Naive thymus-derived CD4-positive, alpha-beta T cell (primary cell): Measurements from ENCODE around the gene PSMC5. TPM values are rescaled to one million over a fixed set of nuclear protein-coding genes. Genes with fewer than 3 reads are reported as not detected.

Experiments used
- ATAC-seq: fragments of 150-1000 bp; cut with Tn5 transposase; 2 replicates; pipeline ENCODE4 v1.10.0; 2021; ENCODE audit warnings: mild to moderate bottlenecking, moderate library complexity
- CTCF ChIA-PET: fragments of 350-600 bp; sonication (Branson Sonifier 250); formaldehyde crosslinking; loops from one replicate; lab custom pipeline; 2021; ENCODE audit warnings: antibody characterized with exemption; lab: Charles Lee
- POLR2A ChIA-PET: fragments of 350-600 bp; sonication (Branson Sonifier 250); formaldehyde crosslinking; loops from one replicate; lab custom pipeline; 2021; ENCODE audit warnings: antibody characterized with exemption, inconsistent platforms; lab: Charles Lee
- DNase-seq, 9 donors: peaks; one replicate each; pipeline versions ENCODE4 v3.0.0 to v3.0.0-alpha.2; 2020 to 2022; ENCODE audit warnings: mixed read lengths in 1 of 9
- H3K27ac ChIP-seq: one replicate; pipeline ENCODE4 v1.7.0; 2013; ENCODE audit warnings: mild to moderate bottlenecking, low read depth, low read length, moderate library complexity
- H3K27me3 ChIP-seq, 2 donors: one replicate each; pipeline ENCODE4 v1.7.0; 2013; ENCODE audit warnings: low read length in 2 of 2, mild to moderate bottlenecking in 2 of 2, moderate library complexity in 2 of 2; ENCODE audit not compliant: control insufficient read depth in 2 of 2, insufficient read depth in 2 of 2
- H3K36me3 ChIP-seq, 3 experiments: 1 replicate in 2 of 3; 2 replicates in 1 of 3; pipeline ENCODE4 v1.7.0; 2013; ENCODE audit warnings: low read length in 3 of 3, mild to moderate bottlenecking in 3 of 3, moderate library complexity in 1 of 3; ENCODE audit not compliant: insufficient read depth in 3 of 3, control insufficient read depth in 2 of 3
- H3K4me1 ChIP-seq, 2 donors: one replicate each; pipeline ENCODE4 v1.7.0; 2013; ENCODE audit warnings: low read length in 2 of 2, mild to moderate bottlenecking in 2 of 2, moderate library complexity in 1 of 2; ENCODE audit not compliant: control insufficient read depth in 2 of 2, insufficient read depth in 2 of 2
- H3K4me3 ChIP-seq: 2 replicates; pipeline ENCODE4 v1.7.0; 2013; ENCODE audit warnings: mild to moderate bottlenecking, low read length
- H3K9me3 ChIP-seq, 3 experiments: 1 replicate in 2 of 3; 2 replicates in 1 of 3; pipeline ENCODE4 v1.7.0; 2013; ENCODE audit warnings: low read length in 3 of 3; ENCODE audit not compliant: control insufficient read depth in 2 of 3
- H3K27ac Mint-ChIP-seq, 9 donors: one replicate each; pipeline ENCODE4 v1.8.0; 2020 to 2022; ENCODE audit warnings: mixed read lengths in 9 of 9, mild to moderate bottlenecking in 8 of 9, moderate library complexity in 5 of 9, inconsistent platforms in 2 of 9
- H3K27me3 Mint-ChIP-seq, 5 donors: one replicate each; pipeline ENCODE4 v1.8.0; 2021 to 2022; ENCODE audit warnings: mixed read lengths in 5 of 5, mild to moderate bottlenecking in 1 of 5
- H3K36me3 Mint-ChIP-seq, 5 donors: one replicate each; pipeline ENCODE4 v1.8.0; 2020 to 2022; ENCODE audit warnings: mixed read lengths in 5 of 5, mild to moderate bottlenecking in 3 of 5, inconsistent platforms in 1 of 5
- H3K4me1 Mint-ChIP-seq, 7 donors: one replicate each; pipeline ENCODE4 v1.8.0; 2020 to 2022; ENCODE audit warnings: mixed read lengths in 7 of 7, mild to moderate bottlenecking in 3 of 7, inconsistent platforms in 1 of 7
- H3K4me3 Mint-ChIP-seq, 10 donors: one replicate each; pipeline ENCODE4 v1.8.0; 2020 to 2022; ENCODE audit warnings: mild to moderate bottlenecking in 10 of 10, mixed read lengths in 10 of 10, moderate library complexity in 6 of 10, inconsistent platforms in 2 of 10
- H3K9me3 Mint-ChIP-seq, 11 donors: one replicate each; pipeline ENCODE4 v1.8.0; 2020 to 2022; ENCODE audit warnings: mixed read lengths in 11 of 11, mild to moderate bottlenecking in 4 of 11, inconsistent platforms in 1 of 11, moderate library complexity in 1 of 11
- intact Hi-C, 2 donors: fragments of 100-400 bp; cut with micrococcal nuclease; formaldehyde crosslinking; loops; one replicate each; pipeline ENCODE4 v1.15.1; 2023
- polyA plus RNA-seq, 2 donors: library from polyadenylated mRNA; unstranded; fragments of 300-500 nt; fragmentation: Illumina TruSeq; gene quantifications; one replicate each; pipeline ENCODE4 v1.2.3, GENCODE V29; 2021
- total RNA-seq, 6 experiments: library from RNA in 5 of 6; stranded (reverse) in 5 of 6; gene quantifications; 1 replicate in 5 of 6; 2 replicates in 1 of 6; pipeline ENCODE4 v1.2.3 and lab custom pipeline; 2021 to 2026

Gene PSMC5
- total and polyA plus RNA-seq, 7 experiments from 2014 or later = 68.4 to 162 (median 107) TPM

- Histone ChIP-seq H3K36me3 (peaks cover 54 to 99% (median 61%) of the 10 kb centered on the region in 3 experiments), H3K4me3 (no peak overlapping the region), H3K9me3 (no peaks in the 10 kb centered on the region), H3K27me3 (no peaks in the 10 kb centered on the region), H3K27ac (no peak overlapping the region), H3K4me1 (no peaks in the 10 kb centered on the region)
- H3K27ac Mint-ChIP-seq = peak overlapping the region in 6 of 9 donors; percentile 34 to 78 (median 53)
- H3K36me3 Mint-ChIP-seq = peaks cover 12 to 82% (median 36%) of the 10 kb centered on the region in 5 donors
- no peak for DNase-seq
- ChIA-PET POLR2A (interaction anchor here (0.6 to 0.9 kb wide), 3 partner anchors 10 to 142 kb away, joined by 3 to 4 read pairs (median 3); no protein-coding TSS in a partner anchor), CTCF (interaction anchor here (1.5 kb wide), 1 partner anchor 15 kb away, joined by 3 read pairs; no protein-coding TSS in a partner anchor)
- peak overlapping the region in 2 of 10 donors; percentile 36 to 73 for H3K4me3 Mint-ChIP-seq
- H3K27me3 Mint-ChIP-seq = no peaks in the 10 kb centered on the region
- no peak for ATAC-seq
- intact Hi-C loops = no loop called here
- peaks cover 0 to 2% (median 0%) of the 10 kb centered on the region in 11 donors for H3K9me3 Mint-ChIP-seq
- peaks cover 17 to 36% (median 25%) of the 10 kb centered on the region in 7 donors for H3K4me1 Mint-ChIP-seq
Measured at GRCh38 chr17:63819131-63819530, 8.1 kb upstream of the PSMC5 start.

GRCh38 chr17:63819585-63820537, 7.4 kb upstream of the PSMC5 start:
- intact Hi-C loops = no loop called here
- POLR2A ChIA-PET = interaction anchor here (1.6 kb wide), 1 partner anchor 14 kb away, joined by 4 read pairs; no protein-coding TSS in a partner anchor
- peaks cover 0 to 2% (median 0%) of the 10 kb centered on the region in 11 donors for H3K9me3 Mint-ChIP-seq
- peak in 1 of 9 donors; percentile 23 for DNase-seq
- no peak overlapping the region for H3K4me3 ChIP-seq
- H3K27ac Mint-ChIP-seq = peak overlapping the region; percentile 32 to 86 (median 79)
- no peaks in the 10 kb centered on the region for H3K27me3 Mint-ChIP-seq
- H3K36me3 ChIP-seq = peaks cover 57 to 99% (median 67%) of the 10 kb centered on the region in 3 experiments
- no peaks in the 10 kb centered on the region for H3K27me3 ChIP-seq
- CTCF ChIA-PET = interaction anchor here (0.7 kb wide), 1 partner anchor 306 kb away, joined by 3 read pairs; no protein-coding TSS in a partner anchor
- no peaks in the 10 kb centered on the region for H3K4me1 ChIP-seq
- peaks cover 14 to 80% (median 42%) of the 10 kb centered on the region in 5 donors for H3K36me3 Mint-ChIP-seq
- no peaks in the 10 kb centered on the region for H3K9me3 ChIP-seq
- H3K27ac ChIP-seq = no peak overlapping the region
- peaks cover 17 to 38% (median 25%) of the 10 kb centered on the region in 7 donors for H3K4me1 Mint-ChIP-seq
- peak overlapping the region in 8 of 10 donors; percentile 28 to 73 (median 36) for H3K4me3 Mint-ChIP-seq
- no peak for ATAC-seq

- no peaks in the 10 kb centered on the region for H3K9me3 ChIP-seq
- intact Hi-C loops = no loop called here
- no peaks in the 10 kb centered on the region for H3K27me3 ChIP-seq
- H3K27ac Mint-ChIP-seq = peak overlapping the region in 8 of 9 donors; percentile 32 to 85 (median 79)
- H3K4me3 Mint-ChIP-seq = peak overlapping the region in 4 of 10 donors; percentile 23 to 54 (median 32)
- H3K27me3 Mint-ChIP-seq = no peaks in the 10 kb centered on the region
- peaks cover 14 to 75% (median 42%) of the 10 kb centered on the region in 5 donors for H3K36me3 Mint-ChIP-seq
- H3K4me1 Mint-ChIP-seq = peaks cover 27 to 45% (median 32%) of the 10 kb centered on the region in 7 donors
- peak overlapping the region; percentile 45 for H3K27ac ChIP-seq
- DNase-seq (no peak), ATAC-seq (peak; percentile 20)
- ChIA-PET CTCF (no interaction called here), POLR2A (interaction anchor here (0.6 to 1.6 kb wide), 4 partner anchors 12 to 45 kb away, joined by 3 to 4 read pairs (median 4); partner anchors contain the start of gene SMARCD2)
- peaks cover 7% of the 10 kb centered on the region in 2 donors for H3K4me1 ChIP-seq
- H3K4me3 ChIP-seq = no peak overlapping the region
- H3K9me3 Mint-ChIP-seq = peaks cover 0 to 2% (median 0%) of the 10 kb centered on the region in 11 donors
- H3K36me3 ChIP-seq = peaks cover 54 to 96% (median 65%) of the 10 kb centered on the region in 3 experiments
Measured at GRCh38 chr17:63820963-63821561, 6.2 kb upstream of the PSMC5 start.

- intact Hi-C loops = no loop called here
- no peak overlapping the region for H3K4me3 ChIP-seq
- peak overlapping the region; percentile 45 for H3K27ac ChIP-seq
- Mint-ChIP-seq H3K27me3 (no peaks in the 10 kb centered on the region), H3K4me3 (peak overlapping the region in 5 of 10 donors; percentile 3 to 54 (median 26)), H3K4me1 (peaks cover 34 to 52% (median 39%) of the 10 kb centered on the region in 7 donors), H3K27ac (peak overlapping the region; percentile 23 to 85 (median 57)), H3K36me3 (peaks cover 14 to 73% (median 42%) of the 10 kb centered on the region in 5 donors), H3K9me3 (peaks cover 0 to 2% (median 0%) of the 10 kb centered on the region in 11 donors)
- CTCF ChIA-PET = no interaction called here
- peaks cover 50 to 88% (median 57%) of the 10 kb centered on the region in 3 experiments for H3K36me3 ChIP-seq
- ATAC-seq = no peak
- H3K27me3 ChIP-seq = no peaks in the 10 kb centered on the region
- H3K9me3 ChIP-seq = no peaks in the 10 kb centered on the region
- peaks cover 11 to 12% of the 10 kb centered on the region in 2 donors for H3K4me1 ChIP-seq
- DNase-seq = no peak
- POLR2A ChIA-PET = interaction anchor here (0.9 to 1.6 kb wide), 2 partner anchors 12 to 20 kb away, joined by 3 to 4 read pairs; partner anchors contain the start of gene SMARCD2
Measured at GRCh38 chr17:63821804-63822203, 5.4 kb upstream of the PSMC5 start.

- intact Hi-C loops = no loop called here
- Mint-ChIP-seq H3K9me3 (peaks cover 0 to 2% (median 0%) of the 10 kb centered on the region in 11 donors), H3K4me3 (no peak overlapping the region), H3K36me3 (peaks cover 14 to 67% (median 42%) of the 10 kb centered on the region in 5 donors), H3K4me1 (peaks cover 34 to 59% (median 46%) of the 10 kb centered on the region in 7 donors), H3K27ac (peak overlapping the region in 6 of 9 donors; percentile 13 to 85 (median 61)), H3K27me3 (no peaks in the 10 kb centered on the region)
- no peak overlapping the region for H3K4me3 ChIP-seq
- no peak overlapping the region for H3K27ac ChIP-seq
- DNase-seq (no peak), ATAC-seq (no peak)
- peaks cover 43 to 84% (median 52%) of the 10 kb centered on the region in 3 experiments for H3K36me3 ChIP-seq
- H3K9me3 ChIP-seq = no peaks in the 10 kb centered on the region
- H3K4me1 ChIP-seq = peaks cover 11 to 12% of the 10 kb centered on the region in 2 donors
- no peaks in the 10 kb centered on the region for H3K27me3 ChIP-seq
- CTCF ChIA-PET = no interaction called here
- POLR2A ChIA-PET = interaction anchor here (11.6 kb wide), 1 partner anchor 21 kb away, joined by 204 read pairs; the partner anchor contains the start of gene SMARCD2
Measured at GRCh38 chr17:63822537-63822936, 4.7 kb upstream of the PSMC5 start.
